HG03139 (cell line): ENCODE results near the gene NTRK2.

Source experiments
- ATAC-seq: cut with Tn5 transposase; IDR thresholded peaks from one replicate; pipeline ENCODE4 v1.9.1; 2021; ENCODE audit not compliant: unreplicated experiment

The NTRK2 gene

DNA sequence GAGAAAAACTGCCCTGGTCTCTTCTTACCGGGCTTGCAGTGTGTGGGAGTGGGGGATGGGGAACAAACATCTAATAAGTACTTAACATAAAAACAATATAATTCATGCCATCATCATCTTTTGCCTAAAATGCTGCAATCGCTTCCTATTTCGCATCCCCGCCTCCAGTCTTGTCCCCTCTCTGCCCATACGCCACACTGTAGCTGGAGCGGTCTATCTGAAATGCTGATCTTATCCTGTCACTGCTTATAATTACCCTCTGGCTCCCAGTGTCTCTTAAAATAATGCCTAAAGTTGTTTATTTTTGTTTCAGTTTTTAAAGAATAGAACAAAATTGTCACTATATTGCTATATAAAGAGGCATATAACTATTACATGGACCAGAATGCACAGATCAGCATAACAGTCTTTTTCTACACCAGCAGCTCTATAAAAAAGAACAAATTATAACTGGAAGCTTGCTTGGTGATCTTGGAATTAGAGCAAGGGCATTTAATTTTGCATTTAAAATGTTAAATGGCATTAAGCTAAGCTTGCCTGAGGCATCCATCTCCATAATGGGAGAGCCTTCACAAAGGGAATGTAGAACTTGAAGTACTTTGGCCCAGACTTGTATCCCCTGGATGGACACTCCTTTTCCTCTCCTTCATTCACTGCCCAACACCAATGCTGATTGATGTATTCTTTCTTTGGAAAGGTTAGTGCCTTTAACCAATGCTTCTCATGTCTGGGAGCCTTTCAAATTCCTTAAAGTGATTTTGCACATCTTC is 12.2 kb downstream of the NTRK2 start:
- no peak for ATAC-seq

DNA sequence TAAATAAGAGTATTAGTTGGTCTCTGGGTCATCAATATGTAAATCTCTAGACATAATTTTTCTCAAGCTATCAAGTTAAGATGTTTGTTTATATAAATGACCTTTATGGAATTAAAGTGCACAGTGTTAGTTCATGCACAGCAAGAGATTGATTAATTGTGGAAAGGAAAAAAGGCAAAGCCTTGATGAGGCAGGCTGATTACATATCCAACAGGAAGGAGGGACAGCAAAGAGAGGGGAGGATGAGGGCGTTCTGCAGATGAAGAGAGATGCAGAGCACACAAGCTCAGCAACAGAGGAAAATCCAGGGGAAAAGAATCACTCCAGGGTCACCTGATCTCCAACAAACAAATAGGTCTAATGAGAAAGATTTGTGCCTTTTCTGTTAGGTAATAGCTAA is 16.5 kb downstream of the NTRK2 start:
- no peak for ATAC-seq

DNA sequence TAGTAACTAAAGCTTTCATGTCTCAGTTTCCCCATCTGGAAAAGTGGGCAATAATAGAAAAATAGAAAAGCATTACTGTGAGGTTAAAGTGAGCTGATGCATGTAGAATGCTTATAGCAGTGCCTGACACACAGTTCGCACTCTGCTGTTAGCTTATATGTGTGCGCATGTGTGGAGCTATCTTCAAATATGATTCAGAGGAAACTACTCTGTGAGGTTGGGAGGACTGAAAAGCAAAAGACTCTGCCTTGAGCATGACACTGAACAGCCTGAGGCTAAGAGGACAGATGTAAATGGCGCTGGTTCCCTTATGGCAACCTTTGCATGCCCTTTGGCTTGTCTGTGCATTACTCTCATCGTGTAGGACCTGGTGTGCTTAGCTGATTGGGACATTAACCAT is 19.4 kb downstream of the NTRK2 start:
- ATAC-seq: no peak

DNA sequence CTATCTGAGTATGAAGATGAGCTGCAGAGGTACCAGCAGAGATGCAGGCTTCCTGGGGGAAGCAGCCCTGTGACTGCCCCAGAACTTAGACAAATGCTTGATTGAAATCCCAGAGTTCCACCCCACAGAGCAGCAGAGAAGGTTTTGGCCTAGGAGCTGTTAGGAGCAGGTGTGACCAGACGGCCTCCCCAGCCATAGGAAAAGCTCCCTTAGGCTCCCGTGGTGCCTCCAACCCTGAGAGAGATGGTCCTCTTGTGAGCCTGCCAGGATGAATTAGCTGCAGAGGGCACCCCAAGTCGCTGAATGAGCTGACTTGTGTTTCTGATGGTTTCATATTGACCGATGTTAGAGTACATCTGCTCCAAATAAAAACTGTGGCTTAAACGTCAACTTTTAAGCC is 22.1 kb downstream of the NTRK2 start:
- no peak for ATAC-seq

DNA sequence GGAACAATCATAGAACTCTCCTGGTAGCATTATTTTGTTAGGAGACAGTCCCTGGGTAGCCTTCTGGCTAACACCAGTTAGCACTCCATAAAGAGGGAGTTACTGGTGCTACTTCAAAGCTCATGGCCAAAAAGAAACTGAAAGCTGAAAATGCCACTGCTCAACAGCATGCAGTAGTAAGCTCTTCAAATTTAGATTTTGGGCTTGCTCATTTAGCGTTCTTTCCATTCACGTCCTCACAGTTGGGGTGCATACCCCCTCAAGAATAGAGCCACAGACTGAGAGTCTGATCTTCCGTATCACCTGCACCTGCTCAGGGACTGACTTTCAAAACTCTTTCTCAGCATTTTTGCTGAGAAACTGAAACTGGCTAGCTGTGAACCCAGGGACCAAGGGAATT is 24.7 kb downstream of the NTRK2 start:
- no peak for ATAC-seq

DNA sequence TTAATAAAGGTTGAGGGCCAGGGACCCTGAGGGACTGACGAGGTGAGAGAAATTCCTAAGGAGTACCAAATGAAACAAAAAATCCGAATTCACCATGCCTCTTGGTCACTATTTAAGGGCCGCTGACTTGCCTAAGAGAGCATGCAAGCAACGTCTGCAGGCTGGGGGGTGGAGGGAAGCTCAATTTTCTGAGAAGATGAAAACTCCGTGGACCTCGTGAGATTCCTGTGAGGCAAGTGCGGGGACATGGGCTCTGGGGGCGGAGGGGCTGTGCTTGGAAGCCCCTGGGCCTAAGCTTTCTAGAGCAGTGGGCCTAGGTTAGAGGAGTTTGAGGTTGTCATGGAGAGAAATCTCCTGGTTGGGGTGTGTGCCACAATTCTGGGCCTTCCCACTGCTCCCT is 27.5 kb downstream of the NTRK2 start:
- no peak for ATAC-seq

DNA sequence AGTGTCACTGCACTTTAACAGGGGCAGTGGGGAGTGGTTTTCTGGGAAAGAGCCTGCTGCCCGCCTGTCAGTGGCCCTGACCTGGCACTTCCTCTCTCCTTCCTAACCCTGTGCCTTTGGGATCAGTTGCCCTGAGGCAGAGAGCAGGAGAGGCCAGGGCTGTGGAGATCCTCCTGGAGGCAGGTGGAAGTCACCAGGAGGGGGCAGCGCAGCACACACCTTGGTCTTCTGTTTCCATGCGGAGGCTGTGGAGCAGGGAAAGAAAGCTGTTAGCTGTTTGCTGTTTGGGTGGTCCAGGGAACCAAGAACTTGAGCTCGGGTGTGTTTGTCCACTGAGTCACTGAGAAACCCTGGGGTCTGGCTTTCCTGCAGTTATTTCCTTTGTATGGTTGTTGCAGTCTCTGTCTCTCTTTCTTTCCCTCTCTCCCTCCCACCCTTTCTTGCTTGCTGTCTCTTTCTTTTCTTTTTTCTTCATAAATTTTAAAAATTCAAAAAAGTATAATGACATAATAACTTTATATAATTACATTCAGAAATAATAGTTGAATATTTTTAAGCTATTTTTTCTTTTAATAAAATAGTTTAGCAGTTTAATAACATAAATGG is 28.1 kb downstream of the NTRK2 start:
- ATAC-seq: peak; percentile 63

DNA sequence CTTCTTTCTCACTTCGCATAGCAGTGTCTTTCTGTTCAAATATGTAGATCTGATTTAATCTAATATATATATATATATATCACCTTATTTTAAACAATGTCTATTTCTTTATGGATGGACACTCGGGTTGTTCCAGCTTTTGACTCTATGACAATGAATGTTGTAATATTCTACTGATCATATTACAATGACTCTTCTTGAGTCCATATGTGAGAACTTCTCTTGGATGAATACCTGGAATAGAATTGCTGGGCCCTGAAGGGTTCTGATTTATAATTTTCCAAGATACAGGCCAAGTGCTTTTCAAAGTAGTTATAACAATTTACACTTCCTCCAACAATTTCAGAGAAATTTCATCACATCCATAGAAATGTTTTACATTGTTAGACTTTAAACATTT is 28.8 kb downstream of the NTRK2 start:
- ATAC-seq: no peak

DNA sequence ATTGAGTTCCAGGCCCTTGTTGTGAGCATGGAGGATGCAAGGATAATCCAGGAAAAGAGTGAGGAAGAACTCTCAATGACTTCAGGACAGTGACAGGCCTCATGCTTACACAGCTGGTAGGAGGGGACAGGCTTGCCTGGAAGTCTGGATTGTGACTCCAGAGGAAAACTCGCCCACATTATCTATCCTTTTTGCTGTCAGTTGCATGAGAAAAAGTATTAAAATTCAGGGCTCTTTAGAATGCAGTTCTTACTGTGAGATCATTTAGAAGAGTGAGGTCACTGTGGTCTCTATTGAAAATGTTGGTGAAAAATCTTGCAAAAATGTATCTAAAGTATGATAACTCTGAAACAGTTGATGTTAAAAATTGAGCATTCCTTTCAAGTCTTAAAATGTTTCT is 30.5 kb downstream of the NTRK2 start:
- no peak for ATAC-seq

DNA sequence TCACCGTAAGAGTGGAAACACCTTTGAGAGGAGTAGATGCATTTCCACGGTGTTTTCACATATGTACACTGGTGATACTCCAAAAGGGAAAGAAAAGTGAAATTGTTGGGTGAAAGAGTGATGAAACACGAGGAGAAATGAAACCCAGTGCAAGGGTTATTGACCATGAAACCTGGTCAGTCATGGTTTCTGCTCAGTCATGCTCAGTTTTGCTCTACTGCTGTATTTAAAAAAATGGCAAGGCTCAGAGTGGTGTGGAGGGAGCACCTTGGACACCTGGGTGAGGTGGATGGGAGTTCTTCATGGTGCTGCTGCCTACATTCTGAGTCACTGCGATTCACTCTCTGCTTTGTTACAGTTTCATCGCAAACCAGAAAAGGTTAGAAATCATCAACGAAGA is 32.3 kb downstream of the NTRK2 start:
- ATAC-seq: peak; percentile 80

DNA sequence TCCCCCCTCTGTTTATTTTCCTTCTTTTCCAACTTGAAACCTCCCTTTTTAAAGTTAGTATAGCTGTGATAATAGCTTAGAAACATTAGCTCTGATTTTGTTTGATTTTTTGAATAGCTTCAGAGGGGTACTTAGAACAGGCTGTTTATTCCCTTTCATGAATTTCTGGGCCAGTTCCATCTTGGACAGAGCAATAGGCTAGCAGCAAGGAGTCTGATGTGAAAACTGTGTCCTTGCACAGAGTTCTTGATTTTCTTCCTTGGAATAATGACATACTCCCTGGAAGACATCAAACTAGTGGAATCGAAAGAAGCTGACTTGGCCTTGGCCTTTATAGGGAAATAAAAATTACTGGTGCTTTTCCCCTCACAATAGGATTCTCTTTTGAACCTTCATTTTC is 32.9 kb downstream of the NTRK2 start:
- ATAC-seq: no peak

DNA sequence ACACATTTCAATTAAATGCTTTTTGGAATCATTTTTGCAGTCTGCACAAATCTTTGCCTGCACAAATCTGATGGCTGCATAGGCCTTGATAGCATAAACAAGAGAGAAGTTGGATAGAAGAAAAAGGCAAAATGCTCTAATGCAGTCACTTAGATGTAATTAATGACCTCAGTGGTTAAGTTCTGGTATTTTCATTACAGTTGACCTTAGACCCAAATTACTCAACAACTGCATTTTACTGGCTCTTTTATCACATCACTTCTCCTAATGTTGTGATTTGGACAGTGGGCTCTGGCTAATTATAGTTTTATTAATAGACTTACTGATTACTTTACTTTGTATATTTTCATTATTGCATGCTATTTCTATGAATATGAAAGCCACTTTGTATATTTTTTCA is 34.3 kb downstream of the NTRK2 start:
- ATAC-seq: no peak

DNA sequence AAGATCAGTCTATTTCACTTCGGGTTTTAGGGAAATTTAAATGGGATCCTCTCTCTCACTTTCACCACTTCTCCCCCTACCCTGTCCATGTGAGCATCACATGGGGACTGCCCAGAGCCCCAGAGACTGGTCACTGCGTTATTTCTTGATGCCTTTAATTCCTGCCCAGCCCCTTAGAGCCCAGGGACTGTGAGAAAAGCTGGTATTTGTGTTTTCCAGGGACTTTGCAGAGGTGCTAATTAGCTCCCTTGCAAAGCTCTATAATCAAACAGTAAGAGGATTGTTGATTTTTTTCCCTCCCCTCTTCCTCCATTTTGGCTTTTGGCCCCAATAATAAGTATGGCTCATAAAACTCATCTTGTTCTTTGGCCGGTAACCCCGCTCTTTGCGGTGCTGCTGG is 35.6 kb downstream of the NTRK2 start:
- no peak for ATAC-seq

DNA sequence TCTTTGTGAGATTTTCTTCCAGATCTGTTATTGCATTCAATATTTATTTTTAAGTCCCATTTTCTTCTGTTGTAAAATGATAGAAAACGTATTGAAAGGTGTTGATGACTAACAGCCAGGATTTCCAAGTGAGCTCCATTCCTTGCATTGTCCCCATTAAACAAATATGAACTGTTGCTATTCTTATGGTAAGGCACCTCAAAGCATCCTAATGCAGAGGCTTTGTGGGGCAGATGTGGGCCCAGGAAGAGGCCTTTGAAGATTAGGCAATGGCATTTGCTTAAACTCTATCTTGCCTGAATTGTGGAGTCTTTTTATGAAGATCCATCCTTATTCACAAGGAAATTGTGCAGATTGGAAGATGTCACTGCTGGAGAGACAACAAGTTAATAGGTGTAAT is 38.9 kb downstream of the NTRK2 start:
- no peak for ATAC-seq

DNA sequence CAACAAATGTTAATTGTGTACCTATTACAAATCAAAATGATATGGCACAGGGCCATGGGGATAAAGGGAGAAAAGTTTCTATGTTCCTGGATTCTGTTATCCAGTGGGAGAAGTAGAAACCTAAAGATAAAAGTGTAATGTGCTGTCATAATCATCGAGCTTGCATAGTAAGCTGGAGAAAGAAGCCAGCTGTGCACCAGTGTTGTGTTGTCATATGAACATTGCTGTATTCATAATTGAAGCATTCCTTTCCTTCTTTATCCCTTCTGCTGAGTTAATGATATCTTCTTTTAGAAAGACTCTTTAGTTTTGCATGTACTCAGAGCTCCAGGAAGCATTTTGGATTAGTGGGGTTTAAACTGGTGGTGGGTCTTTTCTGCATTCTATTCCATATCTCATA is 39.5 kb downstream of the NTRK2 start:
- ATAC-seq: no peak

DNA sequence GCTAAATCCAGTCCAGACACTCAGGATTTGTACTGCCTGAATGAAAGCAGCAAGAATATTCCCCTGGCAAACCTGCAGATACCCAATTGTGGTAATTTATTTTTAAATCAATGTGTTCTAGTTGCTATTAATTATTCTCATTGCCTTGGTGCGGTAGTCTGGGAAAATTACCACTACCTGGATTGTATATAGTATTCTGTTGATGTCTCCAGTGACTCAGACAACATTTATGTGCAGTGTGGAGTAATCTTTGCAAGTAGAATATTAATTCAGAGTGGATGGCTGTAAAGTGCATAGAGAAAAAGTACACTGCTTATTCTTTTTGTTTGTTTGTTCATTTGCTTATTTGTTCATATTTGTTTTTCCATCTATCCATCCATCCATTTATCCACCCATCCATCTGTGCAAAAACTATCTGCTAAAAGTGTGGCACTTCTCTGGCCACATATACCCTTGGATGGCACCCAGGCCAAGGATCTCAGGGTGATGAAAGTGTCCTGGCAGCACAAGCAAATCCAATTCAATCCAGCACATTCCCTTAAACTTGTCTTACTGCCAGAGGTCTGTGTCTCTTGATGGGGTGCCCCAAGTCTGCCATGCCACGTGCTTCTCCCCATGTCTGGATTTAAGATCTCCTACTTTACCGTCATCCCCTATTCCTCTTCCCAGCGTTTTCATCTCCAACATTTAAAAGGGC is 41.3 kb downstream of the NTRK2 start:
- no peak for ATAC-seq

DNA sequence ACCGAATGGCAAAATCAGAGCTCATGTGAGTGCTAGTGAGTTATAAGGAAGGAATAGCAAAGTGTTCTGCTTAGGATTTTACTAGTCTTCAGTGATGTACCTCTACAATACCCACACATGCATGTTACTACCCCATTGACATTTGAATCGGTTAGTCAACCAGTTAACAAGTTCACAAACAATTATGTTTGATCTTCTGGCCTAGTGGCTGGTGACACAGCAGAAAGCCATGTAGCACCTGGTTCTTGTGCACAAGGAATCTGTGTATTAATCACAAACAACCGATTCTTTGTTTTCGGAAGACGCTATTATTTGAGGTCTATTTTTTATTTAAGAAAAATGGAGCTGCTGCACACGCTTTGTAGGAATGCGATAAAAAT is 41.9 kb downstream of the NTRK2 start:
- ATAC-seq: no peak

DNA sequence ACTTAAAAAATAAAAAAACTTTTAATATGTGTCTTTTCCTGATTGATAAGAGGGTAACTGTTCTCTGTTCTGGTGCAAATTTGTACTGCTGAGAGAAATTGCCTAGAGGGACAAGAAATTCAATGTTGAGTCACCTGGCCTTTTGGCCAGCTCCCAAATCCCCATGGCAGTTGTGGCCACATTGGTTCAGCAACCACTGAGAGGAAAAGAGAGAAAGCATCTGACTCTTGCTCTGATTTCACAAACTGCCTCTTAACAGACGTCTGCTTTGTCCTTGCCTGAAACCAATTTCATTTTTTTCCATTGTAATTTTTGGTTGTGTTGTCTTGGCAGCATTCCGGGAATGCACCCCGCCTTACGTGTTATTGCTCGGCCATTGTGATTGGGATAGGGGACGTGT is 42.4 kb downstream of the NTRK2 start:
- ATAC-seq: no peak

DNA sequence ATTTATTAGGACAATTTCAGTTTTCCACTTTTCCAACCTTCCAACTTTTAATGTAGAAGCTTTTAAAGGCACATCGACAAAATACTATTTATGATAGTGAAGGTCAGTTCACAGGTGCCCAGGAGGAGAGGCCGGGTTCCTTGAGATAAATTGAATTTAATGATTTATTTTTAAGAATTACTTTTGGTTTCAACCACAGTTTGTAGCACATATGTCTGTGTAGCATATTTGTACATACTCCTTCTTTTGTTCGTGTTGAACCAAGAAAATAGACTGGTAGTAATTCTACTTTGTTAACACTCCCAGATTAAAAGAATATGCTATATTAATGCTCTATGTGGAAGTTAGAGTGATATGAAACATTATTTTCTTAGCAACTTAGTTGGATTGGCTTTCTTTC is 46.7 kb downstream of the NTRK2 start:
- ATAC-seq: no peak

DNA sequence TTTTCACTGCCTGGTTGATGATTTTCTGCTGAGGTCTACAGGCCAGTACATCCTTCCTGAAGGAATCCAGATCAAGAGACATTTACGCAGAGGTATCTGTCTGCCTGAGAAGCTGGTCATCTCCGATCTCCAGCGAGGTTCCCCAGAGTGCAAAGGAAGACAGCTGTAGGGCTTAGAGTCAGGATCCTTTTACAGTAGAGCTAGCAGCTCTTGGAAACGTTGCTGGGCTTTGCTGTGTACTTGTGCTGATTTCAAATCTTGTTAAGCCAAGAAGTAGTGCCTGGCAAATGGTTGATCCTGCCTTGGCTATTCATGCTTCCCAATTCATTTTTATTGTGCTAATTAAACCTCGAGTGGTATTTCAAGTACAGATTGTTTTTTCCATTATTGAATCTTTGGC is 48.9 kb downstream of the NTRK2 start:
- ATAC-seq: no peak

DNA sequence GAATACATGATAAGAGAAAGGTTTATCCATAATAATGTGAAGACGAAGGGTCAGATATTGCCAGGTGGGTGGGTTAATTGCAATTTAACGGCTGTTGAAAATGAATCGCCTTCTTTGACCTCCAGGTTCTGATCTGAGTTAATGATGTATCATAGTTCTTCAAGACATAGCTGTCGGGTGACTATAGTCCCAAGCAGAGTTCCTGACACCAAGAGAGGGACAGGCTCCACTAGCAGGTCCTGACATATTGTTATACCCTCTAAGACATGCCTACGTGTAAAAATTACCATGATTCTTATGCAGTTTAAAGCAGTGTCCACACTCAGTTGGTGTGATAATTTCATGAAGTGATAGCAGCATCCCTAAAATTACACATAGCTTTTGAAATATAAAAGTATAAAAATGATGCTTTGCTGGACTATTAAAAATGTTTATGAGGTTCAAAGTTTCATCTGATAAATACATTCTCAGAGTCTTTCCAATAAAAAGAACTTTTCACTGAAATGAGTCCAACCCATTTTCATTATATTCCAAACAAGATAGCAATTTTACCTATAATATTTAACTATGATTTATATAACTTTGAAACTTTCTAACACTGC is 53.0 kb downstream of the NTRK2 start:
- ATAC-seq: no peak

DNA sequence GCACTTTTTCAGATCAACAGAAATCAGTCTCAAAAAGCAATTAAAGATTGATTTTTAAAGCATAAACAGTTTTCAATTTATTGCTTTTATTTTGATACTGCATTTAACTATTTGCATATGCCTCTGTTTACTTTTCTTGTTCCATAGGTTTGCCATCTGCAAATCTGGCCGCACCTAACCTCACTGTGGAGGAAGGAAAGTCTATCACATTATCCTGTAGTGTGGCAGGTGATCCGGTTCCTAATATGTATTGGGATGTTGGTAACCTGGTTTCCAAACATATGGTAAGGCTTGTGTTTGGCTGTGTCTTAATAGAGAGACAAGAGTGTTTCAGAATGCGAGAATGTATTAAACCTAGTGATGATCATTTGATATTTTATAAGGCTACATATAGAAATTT is 53.9 kb downstream of the NTRK2 start:
- no peak for ATAC-seq
